HepG2 (cell line): ENCODE measurements around the gene AXIN1. TPM values are rescaled to one million over a fixed set of nuclear protein-coding genes. Genes with fewer than 3 reads are reported as not detected.

Source experiments
- ETV5 ChIP-seq: IDR thresholded peaks from 2 replicates; pipeline ENCODE4 v1.6.1; 2018; ENCODE audit warnings: missing biosample characterization, missing genetic modification reagents, inconsistent platforms, borderline replicate concordance
- SNAPC2 ChIP-seq: sonication (generic); formaldehyde crosslinking; IDR thresholded peaks from 2 replicates; pipeline ENCODE4 v1.8.1; 2022; ENCODE audit warnings: mild to moderate bottlenecking, missing genetic modification reagents
- ZBTB8A ChIP-seq: sonication (generic); formaldehyde crosslinking; IDR thresholded peaks from 2 replicates; pipeline ENCODE4 v1.4.0; 2020; ENCODE audit warnings: mild to moderate bottlenecking, low read depth, missing genetic modification reagents, borderline replicate concordance
- ZFYVE20 ChIP-seq: sonication (generic); formaldehyde crosslinking; IDR thresholded peaks from 2 replicates; pipeline ENCODE4 v1.8.0; 2023; ENCODE audit warnings: low read depth, mild to moderate bottlenecking, moderate library complexity, missing genetic modification reagents, borderline replicate concordance
- polyA plus RNA-seq, 8 experiments: library from polyadenylated mRNA; depleted of rRNA in 3 of 8; stranded (reverse) in 7 of 8; unstranded in 1 of 8; fragments of >200 nt; fragmentation: Illumina TruSeq in 4 of 8; extraction: Trizol in 4 of 8; gene quantifications; 2 replicates each; pipeline versions ENCODE4 v1.2.1 to v1.2.3, GENCODE V29; 2011 to 2016; ENCODE audit warnings: low read depth in 4 of 8, missing spikeins in 1 of 8, mixed read lengths in 1 of 8; ENCODE audit not compliant: insufficient read depth in 1 of 8
- total RNA-seq, 5 experiments: library from RNA; depleted of rRNA; stranded (reverse); fragments of >200 nt; fragmentation: Illumina TruSeq; extraction: Trizol; gene quantifications; 2 replicates each; pipeline ENCODE4 v1.2.3, GENCODE V29; 2016; ENCODE audit warnings: low read depth in 1 of 5
- TF ChIP-seq, protein P1 (sequence below): sonication (generic); formaldehyde crosslinking; conservative IDR thresholded peaks from 2 replicates; pipeline ENCODE4 v1.4.0; 2020; ENCODE audit warnings: mild to moderate bottlenecking, missing genetic modification reagents, moderate library complexity
- TF ChIP-seq, protein P2 (sequence below): fragments of 450-650 bp; IDR thresholded peaks from 2 replicates; pipeline ENCODE4 v1.6.1; 2017; ENCODE audit warnings: mild to moderate bottlenecking
- TF ChIP-seq, protein P3 (sequence below): sonication (generic); formaldehyde crosslinking; IDR thresholded peaks from 2 replicates; pipeline ENCODE4 v1.5.0; 2020; ENCODE audit warnings: missing genetic modification reagents
- TF ChIP-seq, protein P4 (sequence below): IDR thresholded peaks from 2 replicates; pipeline ENCODE4 v1.6.1; 2016
- TF ChIP-seq, protein P5 (sequence below): sonication (generic); formaldehyde crosslinking; IDR thresholded peaks from 2 replicates; pipeline ENCODE4 v1.4.0; 2020; ENCODE audit warnings: missing genetic modification reagents, mild to moderate bottlenecking, borderline replicate concordance
- TF ChIP-seq, protein P6 (sequence below): sonication (generic); formaldehyde crosslinking; IDR thresholded peaks from 2 replicates; pipeline ENCODE4 v1.8.1; 2023; ENCODE audit warnings: mild to moderate bottlenecking, moderate library complexity, missing genetic modification reagents
- TF ChIP-seq, protein P7 (sequence below): sonication (generic); formaldehyde crosslinking; IDR thresholded peaks from 2 replicates; pipeline ENCODE4 v1.4.0; 2020; ENCODE audit warnings: low read depth, missing genetic modification reagents

The AXIN1 gene
- total and polyA plus RNA-seq, 2 of the 13 experiments (the other 11 are each of a cell fraction or from before 2014, with no cell fraction given), result 24.0 to 26.0 TPM

DNA sequence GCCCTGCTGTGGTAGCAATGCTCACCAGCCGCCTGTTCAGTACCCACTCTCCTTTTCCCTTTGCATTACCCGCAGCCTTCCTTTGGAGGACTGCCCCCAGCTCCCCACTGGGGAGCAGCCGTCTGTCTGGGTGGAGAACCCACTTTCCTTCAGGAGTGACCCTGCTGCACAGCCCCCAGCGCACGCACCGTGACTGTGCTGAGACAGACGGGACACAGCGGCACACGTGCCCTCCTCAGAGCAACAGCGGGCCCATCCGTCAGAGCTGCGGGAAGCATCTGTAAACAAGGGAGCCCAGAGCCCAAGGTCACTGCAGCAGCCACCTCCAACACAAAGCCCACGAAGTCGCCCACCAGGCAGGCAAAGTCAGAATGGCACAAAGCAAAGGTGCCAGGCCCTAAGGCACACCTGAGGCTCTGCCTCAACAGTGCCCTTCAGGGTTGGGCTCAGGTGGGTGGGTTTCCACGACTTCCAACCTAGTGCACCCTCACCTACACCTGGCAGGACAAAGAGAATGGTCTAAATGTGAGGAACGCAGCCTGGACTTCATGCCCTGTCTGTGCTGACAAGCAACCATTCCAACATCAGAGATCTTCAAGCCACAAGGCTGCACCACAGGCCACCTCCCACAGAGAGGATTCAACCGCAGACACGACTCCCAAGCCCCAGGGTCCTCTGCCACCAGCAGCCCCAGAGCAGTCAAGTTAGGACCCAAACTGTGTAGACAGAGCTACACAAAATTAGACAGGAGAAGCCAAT lies 9.9 kb downstream of the AXIN1 start (continued):
- TF ChIP-seq, protein P1, sequence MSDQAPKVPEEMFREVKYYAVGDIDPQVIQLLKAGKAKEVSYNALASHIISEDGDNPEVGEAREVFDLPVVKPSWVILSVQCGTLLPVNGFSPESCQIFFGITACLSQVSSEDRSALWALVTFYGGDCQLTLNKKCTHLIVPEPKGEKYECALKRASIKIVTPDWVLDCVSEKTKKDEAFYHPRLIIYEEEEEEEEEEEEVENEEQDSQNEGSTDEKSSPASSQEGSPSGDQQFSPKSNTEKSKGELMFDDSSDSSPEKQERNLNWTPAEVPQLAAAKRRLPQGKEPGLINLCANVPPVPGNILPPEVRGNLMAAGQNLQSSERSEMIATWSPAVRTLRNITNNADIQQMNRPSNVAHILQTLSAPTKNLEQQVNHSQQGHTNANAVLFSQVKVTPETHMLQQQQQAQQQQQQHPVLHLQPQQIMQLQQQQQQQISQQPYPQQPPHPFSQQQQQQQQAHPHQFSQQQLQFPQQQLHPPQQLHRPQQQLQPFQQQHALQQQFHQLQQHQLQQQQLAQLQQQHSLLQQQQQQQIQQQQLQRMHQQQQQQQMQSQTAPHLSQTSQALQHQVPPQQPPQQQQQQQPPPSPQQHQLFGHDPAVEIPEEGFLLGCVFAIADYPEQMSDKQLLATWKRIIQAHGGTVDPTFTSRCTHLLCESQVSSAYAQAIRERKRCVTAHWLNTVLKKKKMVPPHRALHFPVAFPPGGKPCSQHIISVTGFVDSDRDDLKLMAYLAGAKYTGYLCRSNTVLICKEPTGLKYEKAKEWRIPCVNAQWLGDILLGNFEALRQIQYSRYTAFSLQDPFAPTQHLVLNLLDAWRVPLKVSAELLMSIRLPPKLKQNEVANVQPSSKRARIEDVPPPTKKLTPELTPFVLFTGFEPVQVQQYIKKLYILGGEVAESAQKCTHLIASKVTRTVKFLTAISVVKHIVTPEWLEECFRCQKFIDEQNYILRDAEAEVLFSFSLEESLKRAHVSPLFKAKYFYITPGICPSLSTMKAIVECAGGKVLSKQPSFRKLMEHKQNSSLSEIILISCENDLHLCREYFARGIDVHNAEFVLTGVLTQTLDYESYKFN (CRISPR knock-in tag), result peak; percentile 76
- TF ChIP-seq SNAPC2 (no peak), ETV5 (CRISPR knock-in tag) (no peak), ZBTB8A (CRISPR knock-in tag) (no peak), ZFYVE20 (no peak)
- TF ChIP-seq, protein P2, sequence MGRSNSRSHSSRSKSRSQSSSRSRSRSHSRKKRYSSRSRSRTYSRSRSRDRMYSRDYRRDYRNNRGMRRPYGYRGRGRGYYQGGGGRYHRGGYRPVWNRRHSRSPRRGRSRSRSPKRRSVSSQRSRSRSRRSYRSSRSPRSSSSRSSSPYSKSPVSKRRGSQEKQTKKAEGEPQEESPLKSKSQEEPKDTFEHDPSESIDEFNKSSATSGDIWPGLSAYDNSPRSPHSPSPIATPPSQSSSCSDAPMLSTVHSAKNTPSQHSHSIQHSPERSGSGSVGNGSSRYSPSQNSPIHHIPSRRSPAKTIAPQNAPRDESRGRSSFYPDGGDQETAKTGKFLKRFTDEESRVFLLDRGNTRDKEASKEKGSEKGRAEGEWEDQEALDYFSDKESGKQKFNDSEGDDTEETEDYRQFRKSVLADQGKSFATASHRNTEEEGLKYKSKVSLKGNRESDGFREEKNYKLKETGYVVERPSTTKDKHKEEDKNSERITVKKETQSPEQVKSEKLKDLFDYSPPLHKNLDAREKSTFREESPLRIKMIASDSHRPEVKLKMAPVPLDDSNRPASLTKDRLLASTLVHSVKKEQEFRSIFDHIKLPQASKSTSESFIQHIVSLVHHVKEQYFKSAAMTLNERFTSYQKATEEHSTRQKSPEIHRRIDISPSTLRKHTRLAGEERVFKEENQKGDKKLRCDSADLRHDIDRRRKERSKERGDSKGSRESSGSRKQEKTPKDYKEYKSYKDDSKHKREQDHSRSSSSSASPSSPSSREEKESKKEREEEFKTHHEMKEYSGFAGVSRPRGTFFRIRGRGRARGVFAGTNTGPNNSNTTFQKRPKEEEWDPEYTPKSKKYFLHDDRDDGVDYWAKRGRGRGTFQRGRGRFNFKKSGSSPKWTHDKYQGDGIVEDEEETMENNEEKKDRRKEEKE, result no peak
- TF ChIP-seq, protein P3, sequence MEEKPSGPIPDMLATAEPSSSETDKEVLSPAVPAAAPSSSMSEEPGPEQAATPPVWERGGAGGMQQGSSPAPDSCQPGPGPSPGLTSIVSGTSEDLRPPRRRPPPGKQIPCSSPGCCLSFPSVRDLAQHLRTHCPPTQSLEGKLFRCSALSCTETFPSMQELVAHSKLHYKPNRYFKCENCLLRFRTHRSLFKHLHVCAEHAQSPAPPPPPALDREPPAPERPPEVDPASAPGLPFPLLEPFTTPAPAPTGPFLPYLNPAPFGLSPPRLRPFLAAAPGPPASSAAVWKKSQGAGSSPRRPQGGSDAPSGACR (CRISPR knock-in tag), result peak; percentile 70; the same call in 1 of the 2 replicates
- TF ChIP-seq, protein P4, sequence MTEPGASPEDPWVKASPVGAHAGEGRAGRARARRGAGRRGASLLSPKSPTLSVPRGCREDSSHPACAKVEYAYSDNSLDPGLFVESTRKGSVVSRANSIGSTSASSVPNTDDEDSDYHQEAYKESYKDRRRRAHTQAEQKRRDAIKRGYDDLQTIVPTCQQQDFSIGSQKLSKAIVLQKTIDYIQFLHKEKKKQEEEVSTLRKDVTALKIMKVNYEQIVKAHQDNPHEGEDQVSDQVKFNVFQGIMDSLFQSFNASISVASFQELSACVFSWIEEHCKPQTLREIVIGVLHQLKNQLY (CRISPR knock-in tag), result peak; percentile 83
- TF ChIP-seq, protein P5, sequence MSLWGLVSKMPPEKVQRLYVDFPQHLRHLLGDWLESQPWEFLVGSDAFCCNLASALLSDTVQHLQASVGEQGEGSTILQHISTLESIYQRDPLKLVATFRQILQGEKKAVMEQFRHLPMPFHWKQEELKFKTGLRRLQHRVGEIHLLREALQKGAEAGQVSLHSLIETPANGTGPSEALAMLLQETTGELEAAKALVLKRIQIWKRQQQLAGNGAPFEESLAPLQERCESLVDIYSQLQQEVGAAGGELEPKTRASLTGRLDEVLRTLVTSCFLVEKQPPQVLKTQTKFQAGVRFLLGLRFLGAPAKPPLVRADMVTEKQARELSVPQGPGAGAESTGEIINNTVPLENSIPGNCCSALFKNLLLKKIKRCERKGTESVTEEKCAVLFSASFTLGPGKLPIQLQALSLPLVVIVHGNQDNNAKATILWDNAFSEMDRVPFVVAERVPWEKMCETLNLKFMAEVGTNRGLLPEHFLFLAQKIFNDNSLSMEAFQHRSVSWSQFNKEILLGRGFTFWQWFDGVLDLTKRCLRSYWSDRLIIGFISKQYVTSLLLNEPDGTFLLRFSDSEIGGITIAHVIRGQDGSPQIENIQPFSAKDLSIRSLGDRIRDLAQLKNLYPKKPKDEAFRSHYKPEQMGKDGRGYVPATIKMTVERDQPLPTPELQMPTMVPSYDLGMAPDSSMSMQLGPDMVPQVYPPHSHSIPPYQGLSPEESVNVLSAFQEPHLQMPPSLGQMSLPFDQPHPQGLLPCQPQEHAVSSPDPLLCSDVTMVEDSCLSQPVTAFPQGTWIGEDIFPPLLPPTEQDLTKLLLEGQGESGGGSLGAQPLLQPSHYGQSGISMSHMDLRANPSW, result no peak
- TF ChIP-seq, protein P6, sequence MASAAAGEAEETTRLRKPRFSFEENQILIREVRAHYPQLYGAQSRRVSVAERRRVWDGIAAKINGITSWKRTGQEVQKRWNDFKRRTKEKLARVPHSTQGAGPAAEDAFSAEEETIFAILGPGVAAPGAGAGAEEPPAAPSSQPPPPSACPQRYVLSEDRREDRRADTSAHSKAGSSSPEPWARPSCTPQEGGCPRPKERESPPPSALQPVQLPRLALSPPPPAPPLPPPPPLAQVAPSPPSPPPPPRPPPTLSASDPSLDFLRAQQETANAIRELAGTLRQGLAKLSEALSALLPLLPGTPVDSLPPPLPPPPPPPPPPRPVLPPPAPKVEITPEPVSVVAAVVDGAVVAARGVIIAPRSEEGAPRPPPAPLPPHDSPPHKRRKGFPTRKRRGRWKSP (CRISPR knock-in tag), result peak; percentile 65; the same call in 1 of the 2 replicates
- TF ChIP-seq, protein P7, sequence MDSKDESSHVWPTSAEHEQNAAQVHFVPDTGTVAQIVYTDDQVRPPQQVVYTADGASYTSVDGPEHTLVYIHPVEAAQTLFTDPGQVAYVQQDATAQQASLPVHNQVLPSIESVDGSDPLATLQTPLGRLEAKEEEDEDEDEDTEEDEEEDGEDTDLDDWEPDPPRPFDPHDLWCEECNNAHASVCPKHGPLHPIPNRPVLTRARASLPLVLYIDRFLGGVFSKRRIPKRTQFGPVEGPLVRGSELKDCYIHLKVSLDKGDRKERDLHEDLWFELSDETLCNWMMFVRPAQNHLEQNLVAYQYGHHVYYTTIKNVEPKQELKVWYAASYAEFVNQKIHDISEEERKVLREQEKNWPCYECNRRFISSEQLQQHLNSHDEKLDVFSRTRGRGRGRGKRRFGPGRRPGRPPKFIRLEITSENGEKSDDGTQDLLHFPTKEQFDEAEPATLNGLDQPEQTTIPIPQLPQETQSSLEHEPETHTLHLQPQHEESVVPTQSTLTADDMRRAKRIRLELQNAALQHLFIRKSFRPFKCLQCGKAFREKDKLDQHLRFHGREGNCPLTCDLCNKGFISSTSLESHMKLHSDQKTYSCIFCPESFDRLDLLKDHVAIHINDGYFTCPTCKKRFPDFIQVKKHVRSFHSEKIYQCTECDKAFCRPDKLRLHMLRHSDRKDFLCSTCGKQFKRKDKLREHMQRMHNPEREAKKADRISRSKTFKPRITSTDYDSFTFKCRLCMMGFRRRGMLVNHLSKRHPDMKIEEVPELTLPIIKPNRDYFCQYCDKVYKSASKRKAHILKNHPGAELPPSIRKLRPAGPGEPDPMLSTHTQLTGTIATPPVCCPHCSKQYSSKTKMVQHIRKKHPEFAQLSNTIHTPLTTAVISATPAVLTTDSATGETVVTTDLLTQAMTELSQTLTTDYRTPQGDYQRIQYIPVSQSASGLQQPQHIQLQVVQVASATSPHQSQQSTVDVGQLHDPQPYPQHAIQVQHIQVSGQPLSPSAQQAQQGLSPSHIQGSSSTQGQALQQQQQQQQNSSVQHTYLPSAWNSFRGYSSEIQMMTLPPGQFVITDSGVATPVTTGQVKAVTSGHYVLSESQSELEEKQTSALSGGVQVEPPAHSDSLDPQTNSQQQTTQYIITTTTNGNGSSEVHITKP, result no peak
